HepG2 (cell line): ENCODE results near the gene MYO1B. TPM values are rescaled to one million over a fixed set of nuclear protein-coding genes. Genes with fewer than 3 reads are reported as not detected.
A peak's percentile ranks its signal among the peaks of the same experiment; 100 is the strongest.

Source experiments
- ATAC-seq: fragments of 200-7000 bp; cut with Tn5 transposase; 3 replicates; pipeline ENCODE4 v1.9.1; 2020; ENCODE audit warnings: mild to moderate bottlenecking, moderate library complexity
- BruUV-seq: library from RNA; stranded (reverse); fragments of 400-500 nt; replicated peaks from 2 replicates; lab custom pipeline; 2021; lab: Mats Ljungman, UMichigan
- CTCF ChIA-PET: fragments of 300-600 bp; formaldehyde crosslinking; extraction: SDS; loops from one replicate; lab custom pipeline; 2021; ENCODE audit warnings: low total read pairs, inconsistent platforms, low intra/inter-chr PET ratio; lab: Yijun Ruan, JAX
- POLR2A ChIA-PET: fragments of 350-600 bp; sonication (Branson Sonifier 250); formaldehyde crosslinking; loops from one replicate; lab custom pipeline; 2020; ENCODE audit warnings: antibody characterized with exemption, inconsistent platforms; lab: Yijun Ruan, JAX
- DNase-seq: peaks from one replicate; pipeline ENCODE4 v3.0.0-alpha.2; 2015; ENCODE audit warnings: low spot score
- FAIRE-seq: peaks from 3 replicates; lab custom pipeline; 2011; peaks lifted over from hg19 to GRCh38; lab: Jason Lieb, UNC
- H2AFZ ChIP-seq: one replicate; pipeline ENCODE4 v1.6.1; 2011; ENCODE audit warnings: low read length, inconsistent platforms
- H3K27ac ChIP-seq: fragments of 300-600 bp; 3 replicates; pipeline ENCODE4 v1.8.0; 2011; ENCODE audit warnings: mixed run types, mild to moderate bottlenecking, mixed read lengths, low read length, inconsistent platforms; ENCODE audit not compliant: insufficient read depth; ENCODE audit errors: extremely low read length
- H3K27me3 ChIP-seq, 2 experiments: fragments of 200-600 bp in 1 of 2; 2 replicates in 1 of 2; 3 replicates in 1 of 2; pipeline versions ENCODE4 v1.6.0 to v1.8.0; 2011; ENCODE audit warnings: low read length in 2 of 2, mild to moderate bottlenecking in 2 of 2, moderate library complexity in 2 of 2, inconsistent platforms in 1 of 2; ENCODE audit not compliant: insufficient read depth in 2 of 2, control insufficient read depth in 1 of 2
- H3K36me3 ChIP-seq, 2 experiments: fragments of 200-600 bp in 1 of 2; replicated peaks in 1 of 2; 2 replicates in 1 of 2; 3 replicates in 1 of 2; pipeline versions ENCODE4 v1.5.1 to v1.8.0; 2011; ENCODE audit warnings: low read length in 2 of 2, inconsistent platforms in 1 of 2; ENCODE audit not compliant: insufficient read depth in 2 of 2, control insufficient read depth in 1 of 2
- H3K4me1 ChIP-seq: 2 replicates; pipeline ENCODE4 v1.5.1; 2012; ENCODE audit warnings: low read length, inconsistent platforms; ENCODE audit not compliant: insufficient read depth
- H3K4me2 ChIP-seq: 2 replicates; pipeline ENCODE4 v1.6.0; 2011; ENCODE audit warnings: low read depth, low read length, inconsistent platforms
- H3K4me3 ChIP-seq, 3 experiments: fragments of 200-600 bp in 1 of 3; sonication (generic), shearing (Covaris generic) in 1 of 3; replicated peaks in 1 of 3; 2 replicates each; pipeline ENCODE4 v1.5.1; 2011 to 2016; ENCODE audit warnings: low read length in 3 of 3, inconsistent platforms in 2 of 3, low read depth in 2 of 3, mild to moderate bottlenecking in 2 of 3, control low read depth in 1 of 3, mixed read lengths in 1 of 3; ENCODE audit not compliant: insufficient read depth in 1 of 3
- H3K79me2 ChIP-seq: one replicate; pipeline ENCODE4 v1.6.1; 2011; ENCODE audit warnings: low read length, inconsistent platforms; ENCODE audit not compliant: insufficient read depth
- H3K9ac ChIP-seq: 2 replicates; pipeline ENCODE4 v1.6.0; 2011; ENCODE audit warnings: mild to moderate bottlenecking, low read depth, low read length, inconsistent platforms; ENCODE audit not compliant: insufficient read depth
- H3K9me3 ChIP-seq: 2 replicates; pipeline ENCODE4 v1.5.1; 2012; ENCODE audit warnings: mild to moderate bottlenecking, low read length
- H4K20me1 ChIP-seq: 2 replicates; pipeline ENCODE4 v1.6.0; 2011; ENCODE audit warnings: inconsistent platforms, mild to moderate bottlenecking, low read length, moderate library complexity; ENCODE audit not compliant: insufficient read depth
- AGO1 ChIP-seq: fragments of 200-400 bp; formaldehyde crosslinking; IDR thresholded peaks from 2 replicates; pipeline ENCODE4 v1.6.1; 2017; ENCODE audit warnings: mild to moderate bottlenecking, low read depth, low read length, moderate library complexity; ENCODE audit not compliant: poor library complexity, severe bottlenecking
- BHLHE40 ChIP-seq: IDR thresholded peaks from 2 replicates; pipeline ENCODE4 v1.6.1; 2011; ENCODE audit warnings: low read length, improper control_type of control experiment
- EHMT2 ChIP-seq: fragments of 200-600 bp; sonication (generic); IDR thresholded peaks from 2 replicates; pipeline ENCODE4 v1.7.0; 2017; ENCODE audit warnings: antibody characterized with exemption, low read depth, low read length, borderline replicate concordance
- MAFK ChIP-seq, 2 experiments: IDR thresholded peaks in 1 of 2; conservative IDR thresholded peaks in 1 of 2; 2 replicates each; pipeline ENCODE4 v1.6.1; 2011; ENCODE audit warnings: improper control_type of control experiment in 2 of 2, low read length in 2 of 2
- MBNL3 ChIP-seq: fragments of 250-450 bp; sonication (Bioruptor Pico); conservative IDR thresholded peaks from 2 replicates; pipeline ENCODE4 v1.8.0; 2022; ENCODE audit warnings: mild to moderate bottlenecking, inconsistent platforms
- NFYB ChIP-seq: sonication (generic); formaldehyde crosslinking; IDR thresholded peaks from 2 replicates; pipeline ENCODE4 v1.4.0; 2020; ENCODE audit warnings: missing genetic modification reagents
- NFYC ChIP-seq: IDR thresholded peaks from 2 replicates; pipeline ENCODE4 v1.6.1; 2016; ENCODE audit warnings: missing genetic modification reagents, missing compliant biosample characterization
- NR2F1 ChIP-seq, 2 experiments: fragments of 450-650 bp in 1 of 2; formaldehyde crosslinking in 1 of 2; IDR thresholded peaks; 2 replicates each; pipeline versions ENCODE4 v1.5.0 to v1.6.1; 2016 to 2020; ENCODE audit warnings: mild to moderate bottlenecking in 1 of 2, missing compliant biosample characterization in 1 of 2, missing genetic modification reagents in 1 of 2, moderate library complexity in 1 of 2
- NR3C1 ChIP-seq: sonication (generic); formaldehyde crosslinking; IDR thresholded peaks from 2 replicates; pipeline ENCODE4 v1.4.0; 2020; ENCODE audit warnings: missing genetic modification reagents
- SRF ChIP-seq: IDR thresholded peaks from 2 replicates; pipeline ENCODE4 v1.6.1; 2011; ENCODE audit warnings: mild to moderate bottlenecking, low read depth, low read length, moderate library complexity
- ZNF256 ChIP-seq: sonication (generic); formaldehyde crosslinking; conservative IDR thresholded peaks from 2 replicates; pipeline ENCODE4 v1.4.0; 2020; ENCODE audit warnings: missing genetic modification reagents
- ZNF546 ChIP-seq: sonication (generic); formaldehyde crosslinking; conservative IDR thresholded peaks from 2 replicates; pipeline ENCODE4 v1.8.1; 2023; ENCODE audit warnings: mild to moderate bottlenecking, missing genetic modification reagents
- ZNF563 ChIP-seq: sonication (generic); formaldehyde crosslinking; IDR thresholded peaks from 2 replicates; pipeline ENCODE4 v1.8.0; 2022; ENCODE audit warnings: mild to moderate bottlenecking, moderate library complexity, missing genetic modification reagents
- WGBS: methylation state at CpG from one replicate; pipeline ENCODE4 v1.1.6; 2017; ENCODE audit warnings: low lambda C conversion rate; 5-methylcytosine and 5-hydroxymethylcytosine counted together
- in situ Hi-C: cut with HindIII; loops from 2 replicates; pipeline ENCODE4 v1.10.0; 2017; ENCODE audit warnings: low pct_unique_long_range_greater_than_20kb; ENCODE audit not compliant: extremely low pct_ligation_motif_present
- intact Hi-C: fragments of 100-400 bp; cut with micrococcal nuclease; formaldehyde crosslinking; loops from one replicate; pipeline ENCODE4 v1.10.0; 2022; ENCODE audit not compliant: unreplicated experiment
- polyA plus RNA-seq, 8 experiments: library from polyadenylated mRNA; depleted of rRNA in 3 of 8; stranded (reverse) in 7 of 8; unstranded in 1 of 8; fragments of >200 nt; fragmentation: Illumina TruSeq in 4 of 8; extraction: Trizol in 4 of 8; gene quantifications; 2 replicates each; pipeline versions ENCODE4 v1.2.1 to v1.2.3, GENCODE V29; 2011 to 2016; ENCODE audit warnings: low read depth in 4 of 8, missing spikeins in 1 of 8, mixed read lengths in 1 of 8; ENCODE audit not compliant: insufficient read depth in 1 of 8
- total RNA-seq, 5 experiments: library from RNA; depleted of rRNA; stranded (reverse); fragments of >200 nt; fragmentation: Illumina TruSeq; extraction: Trizol; gene quantifications; 2 replicates each; pipeline ENCODE4 v1.2.3, GENCODE V29; 2016; ENCODE audit warnings: low read depth in 1 of 5
- TF ChIP-seq, protein P1 (sequence below), 2 experiments: sonication (generic) in 1 of 2; formaldehyde crosslinking in 1 of 2; IDR thresholded peaks; 2 replicates each; pipeline versions ENCODE4 v1.6.1 to v1.9.0; 2014 to 2022; ENCODE audit warnings: antibody characterized with exemption in 1 of 2, borderline replicate concordance in 1 of 2, inconsistent platforms in 1 of 2, low read depth in 1 of 2, missing genetic modification reagents in 1 of 2

The MYO1B gene
- total and polyA plus RNA-seq, 2 of the 13 experiments (the other 11 are each of a cell fraction or from before 2014, with no cell fraction given) = 36.9 to 89.8 TPM

DNA sequence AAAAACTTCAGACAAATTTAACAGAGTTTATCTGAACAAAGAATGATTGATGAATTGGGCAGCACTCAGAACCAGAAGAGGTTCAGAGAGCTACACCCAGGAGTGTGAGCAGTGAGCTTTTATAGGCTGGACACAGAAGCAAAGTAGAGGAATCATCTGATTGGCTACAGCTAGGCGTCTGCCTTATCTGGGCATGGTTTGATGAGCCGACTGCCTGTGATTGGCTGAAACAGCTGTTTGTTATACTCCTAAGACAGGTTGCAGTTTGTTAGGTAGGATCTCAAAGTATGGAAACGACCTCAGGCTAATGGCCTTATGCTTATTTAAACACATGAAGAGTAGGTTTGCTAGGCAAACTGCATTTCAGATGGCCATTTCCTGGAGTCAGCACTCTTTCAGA is 188.9 kb downstream of the MYO1B start:
- H3K4me1 ChIP-seq = peaks cover 25% of the 10 kb centered on the region
- DNase-seq = no peak
- no peak overlapping the region for H3K9ac ChIP-seq
- H4K20me1 ChIP-seq = no peaks in the 10 kb centered on the region
- ChIA-PET CTCF (no interaction called here), POLR2A (no interaction called here)
- no peak overlapping the region for H3K4me2 ChIP-seq
- H3K27me3 ChIP-seq = 0 out of 5 replicates have a peak, but pooled peaks cover 0 to 2% of the 10 kb centered on the region in 2 experiments
- no peak overlapping the region for H3K27ac ChIP-seq
- no peak for FAIRE-seq
- no TSS peak for BruUV-seq
- no peaks in the 10 kb centered on the region for H3K79me2 ChIP-seq
- H3K9me3 ChIP-seq = no peaks in the 10 kb centered on the region
- intact Hi-C loops = no loop called here
- in situ Hi-C loops = no loop called here
- H3K36me3 ChIP-seq = no peaks in the 10 kb centered on the region
- H3K4me3 ChIP-seq = no peak overlapping the region
- ATAC-seq = peak; percentile 15; the same call in 2 of the 3 replicates
- H2AFZ ChIP-seq = no peak overlapping the region
- TF ChIP-seq SRF (peak; percentile 69; the same call in 1 of the 2 replicates), BHLHE40 (no peak), NFYC (peak; percentile 54; the same call in 1 of the 2 replicates), NFYB (CRISPR knock-in tag) (peak; percentile 52), MAFK (conservative IDR thresholded peaks at IDR 0.05 in 1 of 2, IDR thresholded peaks at IDR 0.05 in 1 of 2; ENCODE audit: low read length in 2 of 2) (peak; percentile 37 to 40; a peak in 3 of 4 replicates), NR3C1 (CRISPR knock-in tag) (no peak)
- 28% methylated on average over 3 of the region's 3 CpGs for WGBS

GRCh38 chr2:191435141-191435540 is 189.9 kb downstream of the MYO1B start:
- peaks cover 35% of the 10 kb centered on the region for H3K4me1 ChIP-seq
- 68% methylated on average over 6 of the region's 6 CpGs for WGBS
- no peak overlapping the region for H2AFZ ChIP-seq
- ATAC-seq (no peak), DNase-seq (no peak), FAIRE-seq (no peak)
- H3K36me3 ChIP-seq = no peaks in the 10 kb centered on the region
- 0 out of 5 replicates have a peak, but pooled peaks cover 0 to 2% of the 10 kb centered on the region in 2 experiments for H3K27me3 ChIP-seq
- ChIA-PET POLR2A (no interaction called here), CTCF (no interaction called here)
- H3K27ac ChIP-seq = no peak overlapping the region
- intact Hi-C loops = no loop called here
- in situ Hi-C loops = no loop called here
- no peaks in the 10 kb centered on the region for H3K9me3 ChIP-seq
- H3K9ac ChIP-seq = no peak overlapping the region
- H3K79me2 ChIP-seq = no peaks in the 10 kb centered on the region
- no peak overlapping the region for H3K4me3 ChIP-seq
- no peaks in the 10 kb centered on the region for H4K20me1 ChIP-seq
- H3K4me2 ChIP-seq = no peak overlapping the region
- BruUV-seq = no TSS peak
- TF ChIP-seq EHMT2 (no peak), ZNF546 (no peak), ZNF256 (CRISPR knock-in tag) (no peak), AGO1 (no peak), NR2F1 (CRISPR knock-in tag; IDR thresholded peaks at IDR 0.05) (no peak), MBNL3 (CRISPR knock-in tag) (no peak), ZNF563 (CRISPR knock-in tag) (no peak)
- TF ChIP-seq, protein P1, sequence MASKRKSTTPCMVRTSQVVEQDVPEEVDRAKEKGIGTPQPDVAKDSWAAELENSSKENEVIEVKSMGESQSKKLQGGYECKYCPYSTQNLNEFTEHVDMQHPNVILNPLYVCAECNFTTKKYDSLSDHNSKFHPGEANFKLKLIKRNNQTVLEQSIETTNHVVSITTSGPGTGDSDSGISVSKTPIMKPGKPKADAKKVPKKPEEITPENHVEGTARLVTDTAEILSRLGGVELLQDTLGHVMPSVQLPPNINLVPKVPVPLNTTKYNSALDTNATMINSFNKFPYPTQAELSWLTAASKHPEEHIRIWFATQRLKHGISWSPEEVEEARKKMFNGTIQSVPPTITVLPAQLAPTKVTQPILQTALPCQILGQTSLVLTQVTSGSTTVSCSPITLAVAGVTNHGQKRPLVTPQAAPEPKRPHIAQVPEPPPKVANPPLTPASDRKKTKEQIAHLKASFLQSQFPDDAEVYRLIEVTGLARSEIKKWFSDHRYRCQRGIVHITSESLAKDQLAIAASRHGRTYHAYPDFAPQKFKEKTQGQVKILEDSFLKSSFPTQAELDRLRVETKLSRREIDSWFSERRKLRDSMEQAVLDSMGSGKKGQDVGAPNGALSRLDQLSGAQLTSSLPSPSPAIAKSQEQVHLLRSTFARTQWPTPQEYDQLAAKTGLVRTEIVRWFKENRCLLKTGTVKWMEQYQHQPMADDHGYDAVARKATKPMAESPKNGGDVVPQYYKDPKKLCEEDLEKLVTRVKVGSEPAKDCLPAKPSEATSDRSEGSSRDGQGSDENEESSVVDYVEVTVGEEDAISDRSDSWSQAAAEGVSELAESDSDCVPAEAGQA (IDR thresholded peaks at IDR 0.05; ENCODE audit: low read depth) = no peak
- TF ChIP-seq, protein P1 (CRISPR knock-in tag; IDR thresholded peaks at IDR 0.05; ENCODE audit: borderline replicate concordance) = no peak
